Measurements from ENCODE around the gene HSF2BP. TPM values are rescaled to one million over a fixed set of nuclear protein-coding genes. Genes with fewer than 3 reads are reported as not detected.

The HSF2BP gene
- total and polyA plus RNA-seq, 9 donors = 0.58 to 2.9 (median 1.5) TPM

GRCh38 chr21:43608225-43608624 is 51.1 kb downstream of the HSF2BP start:
- intact Hi-C loops (cut with DNase I) = no loop called here
- H3K36me3 ChIP-seq = no peaks in the 10 kb centered on the region
- H3K27ac ChIP-seq = no peak overlapping the region

GRCh38 chr21:43605320-43606215 is 53.7 kb downstream of the HSF2BP start:
- no peaks in the 10 kb centered on the region for H3K27me3 ChIP-seq
- 83 to 89% (median 86%) methylated on average over 15 of the region's 15 CpGs for WGBS, 3 donors
- no peaks in the 10 kb centered on the region for H3K4me1 ChIP-seq (ENCODE audit: insufficient read depth)
- no peaks in the 10 kb centered on the region for H3K9me3 ChIP-seq
- TF ChIP-seq POLR2A (IDR thresholded peaks at IDR 0.05) (no peak), EP300 (IDR thresholded peaks at IDR 0.05) (no peak)
- TF ChIP-seq, protein P1, sequence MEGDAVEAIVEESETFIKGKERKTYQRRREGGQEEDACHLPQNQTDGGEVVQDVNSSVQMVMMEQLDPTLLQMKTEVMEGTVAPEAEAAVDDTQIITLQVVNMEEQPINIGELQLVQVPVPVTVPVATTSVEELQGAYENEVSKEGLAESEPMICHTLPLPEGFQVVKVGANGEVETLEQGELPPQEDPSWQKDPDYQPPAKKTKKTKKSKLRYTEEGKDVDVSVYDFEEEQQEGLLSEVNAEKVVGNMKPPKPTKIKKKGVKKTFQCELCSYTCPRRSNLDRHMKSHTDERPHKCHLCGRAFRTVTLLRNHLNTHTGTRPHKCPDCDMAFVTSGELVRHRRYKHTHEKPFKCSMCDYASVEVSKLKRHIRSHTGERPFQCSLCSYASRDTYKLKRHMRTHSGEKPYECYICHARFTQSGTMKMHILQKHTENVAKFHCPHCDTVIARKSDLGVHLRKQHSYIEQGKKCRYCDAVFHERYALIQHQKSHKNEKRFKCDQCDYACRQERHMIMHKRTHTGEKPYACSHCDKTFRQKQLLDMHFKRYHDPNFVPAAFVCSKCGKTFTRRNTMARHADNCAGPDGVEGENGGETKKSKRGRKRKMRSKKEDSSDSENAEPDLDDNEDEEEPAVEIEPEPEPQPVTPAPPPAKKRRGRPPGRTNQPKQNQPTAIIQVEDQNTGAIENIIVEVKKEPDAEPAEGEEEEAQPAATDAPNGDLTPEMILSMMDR (IDR thresholded peaks at IDR 0.05) = no peak
- H3K27ac ChIP-seq = no peak overlapping the region
- no peak overlapping the region for H3K4me3 ChIP-seq
- H3K36me3 ChIP-seq = no peaks in the 10 kb centered on the region
- intact Hi-C loops (cut with DNase I) = no loop called here
- DNase-seq = no peak

More at GRCh38 chr21:43608225-43608624, 51.1 kb downstream of the HSF2BP start:
- TF ChIP-seq, protein P1 (IDR thresholded peaks at IDR 0.05) = no peak
- TF ChIP-seq EP300 (IDR thresholded peaks at IDR 0.05) = no peak
- no peak for TF ChIP-seq POLR2A (IDR thresholded peaks at IDR 0.05)
- 69 to 78% (median 75%) methylated on average over 3 of the region's 3 CpGs for WGBS, 3 donors
- Histone ChIP-seq H3K4me3 (no peak overlapping the region), H3K27me3 (no peaks in the 10 kb centered on the region), H3K4me1 (ENCODE audit: insufficient read depth) (no peaks in the 10 kb centered on the region), H3K9me3 (no peaks in the 10 kb centered on the region)
- DNase-seq = no peak

DNA sequence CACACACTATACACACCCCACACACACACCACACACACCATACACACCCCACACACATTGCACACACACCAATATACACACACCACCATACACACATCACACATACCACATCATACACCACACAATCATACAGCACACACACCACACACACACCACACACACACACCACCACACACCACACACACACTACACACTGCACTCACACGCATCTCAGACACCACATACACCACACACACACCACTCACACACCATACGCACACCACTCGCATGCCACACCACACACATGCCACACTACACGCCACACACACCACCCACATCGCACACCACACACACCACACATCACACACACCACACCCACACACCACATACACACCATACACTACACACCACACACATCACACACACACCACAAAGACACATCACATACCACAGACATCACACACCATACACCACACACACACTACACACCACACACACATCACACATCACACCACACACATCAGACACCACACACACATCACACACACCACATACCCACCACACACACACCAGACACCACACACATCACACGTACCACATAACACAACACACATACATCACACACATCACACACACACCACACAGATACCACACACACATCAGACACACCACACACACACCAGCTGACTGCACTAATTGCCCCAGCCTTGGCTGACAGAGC is 54.6 kb downstream of the HSF2BP start:
- H3K27ac ChIP-seq = no peak overlapping the region
- intact Hi-C loops (cut with DNase I) = no loop called here
- H3K4me1 ChIP-seq (ENCODE audit: insufficient read depth) = no peaks in the 10 kb centered on the region
- WGBS, 3 donors = 92 to 95% (median 93%) methylated on average over 6 of the region's 6 CpGs
- H3K36me3 ChIP-seq = no peaks in the 10 kb centered on the region
- DNase-seq = no peak
- no peak for TF ChIP-seq POLR2A (IDR thresholded peaks at IDR 0.05)
- TF ChIP-seq, protein P1 (IDR thresholded peaks at IDR 0.05) = no peak
- TF ChIP-seq EP300 (IDR thresholded peaks at IDR 0.05) = no peak
- no peaks in the 10 kb centered on the region for H3K9me3 ChIP-seq
- H3K27me3 ChIP-seq = no peaks in the 10 kb centered on the region
- no peak overlapping the region for H3K4me3 ChIP-seq

DNA sequence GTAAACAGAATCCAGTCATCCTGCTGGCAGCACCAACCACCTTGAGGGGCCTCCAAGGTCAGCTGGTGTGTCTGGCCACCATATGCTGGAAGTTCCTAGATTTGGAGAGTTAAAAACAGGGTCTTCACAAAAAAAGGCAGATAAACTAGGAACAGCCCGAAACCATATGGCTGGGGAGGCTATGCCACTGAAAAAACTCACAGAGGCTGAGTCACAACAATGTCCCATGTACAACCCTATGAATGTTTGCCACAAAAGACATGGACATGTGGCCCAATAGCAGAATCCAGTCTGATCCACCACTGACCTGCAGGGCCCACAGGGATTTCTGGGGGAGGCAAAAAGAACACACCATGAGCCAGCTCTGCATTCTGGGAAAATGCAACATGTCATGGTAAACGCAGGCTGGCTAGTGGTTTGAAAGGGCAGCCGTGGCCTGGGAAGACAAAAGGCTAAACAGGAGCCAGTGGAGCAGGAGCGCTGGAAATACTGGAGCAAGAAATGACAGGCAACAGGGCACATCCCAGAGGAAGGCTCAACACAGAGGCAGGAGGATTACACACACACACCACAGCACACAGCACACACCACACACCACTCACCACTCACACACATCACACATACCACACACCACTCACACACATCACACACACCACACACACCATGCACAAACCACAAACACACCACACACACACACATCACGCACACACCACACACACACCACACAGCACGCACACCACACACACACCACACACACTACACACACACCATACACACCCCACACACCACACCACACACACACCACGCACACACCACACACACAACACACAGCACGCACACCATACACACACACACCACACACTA is 55.4 kb downstream of the HSF2BP start:
- H3K4me1 ChIP-seq (ENCODE audit: insufficient read depth) = no peaks in the 10 kb centered on the region
- intact Hi-C loops (cut with DNase I) = no loop called here
- H3K27ac ChIP-seq = no peak overlapping the region
- H3K27me3 ChIP-seq = no peaks in the 10 kb centered on the region
- no peak overlapping the region for H3K4me3 ChIP-seq
- no peaks in the 10 kb centered on the region for H3K9me3 ChIP-seq
- TF ChIP-seq, protein P1 (IDR thresholded peaks at IDR 0.05) = no peak
- TF ChIP-seq EP300 (IDR thresholded peaks at IDR 0.05) (no peak), POLR2A (IDR thresholded peaks at IDR 0.05) (no peak)
- no peaks in the 10 kb centered on the region for H3K36me3 ChIP-seq
- no peak for DNase-seq
- WGBS, 3 donors = 75 to 80% (median 75%) methylated on average over 8 of the region's 8 CpGs
